CD14-positive monocyte (primary cell): ENCODE data around the gene SNCAIP. TPM values are rescaled to one million over a fixed set of nuclear protein-coding genes. Genes with fewer than 3 reads are reported as not detected.

Source experiments
- DNase-seq, 3 donors: peaks; one replicate each; pipeline ENCODE4 v3.0.0-alpha.2; 2011 to 2022
- H2AFZ ChIP-seq: 2 replicates; pipeline ENCODE4 v1.6.0; 2012; ENCODE audit warnings: mild to moderate bottlenecking, low read depth, low read length, inconsistent platforms; ENCODE audit not compliant: insufficient read depth, poor library complexity, severe bottlenecking
- H3K27ac ChIP-seq, 2 donors: 1 replicate in 1 of 2; 2 replicates in 1 of 2; pipeline ENCODE4 v1.5.1; 2012 to 2013; ENCODE audit warnings: low read length in 2 of 2, control low read depth in 1 of 2, inconsistent platforms in 1 of 2, low read depth in 1 of 2, mild to moderate bottlenecking in 1 of 2
- H3K27me3 ChIP-seq, 2 donors: one replicate each; pipeline versions ENCODE4 v1.6.0 to v1.6.1; 2011 to 2013; ENCODE audit warnings: low read length in 2 of 2; ENCODE audit not compliant: control insufficient read depth in 2 of 2, insufficient read depth in 2 of 2
- H3K36me3 ChIP-seq, 2 donors: replicated peaks in 1 of 2; 1 replicate in 1 of 2; 2 replicates in 1 of 2; pipeline versions ENCODE4 v1.5.1 to v1.6.1; 2012 to 2013; ENCODE audit warnings: low read length in 2 of 2, control low read depth in 1 of 2, inconsistent platforms in 1 of 2, mild to moderate bottlenecking in 1 of 2; ENCODE audit not compliant: insufficient read depth in 2 of 2, control insufficient read depth in 1 of 2
- H3K4me1 ChIP-seq, 2 donors: 1 replicate in 1 of 2; 2 replicates in 1 of 2; pipeline versions ENCODE4 v1.5.1 to v1.6.1; 2012 to 2013; ENCODE audit warnings: low read length in 2 of 2, control low read depth in 1 of 2, inconsistent platforms in 1 of 2, mild to moderate bottlenecking in 1 of 2, moderate library complexity in 1 of 2; ENCODE audit not compliant: insufficient read depth in 2 of 2, control insufficient read depth in 1 of 2
- H3K4me2 ChIP-seq: replicated peaks from 2 replicates; pipeline ENCODE3; 2012; ENCODE audit warnings: low read length, moderate library complexity, mild to moderate bottlenecking; ENCODE audit not compliant: poor library complexity, severe bottlenecking; ENCODE audit errors: extremely low read depth
- H3K4me3 ChIP-seq, 3 experiments: fragments of 200-600 bp in 1 of 3; sonication (generic) in 1 of 3; replicated peaks in 1 of 3; 1 replicate in 2 of 3; 2 replicates in 1 of 3; pipeline ENCODE4 v1.5.1; 2011 to 2013; ENCODE audit warnings: low read length in 3 of 3, mild to moderate bottlenecking in 3 of 3, control low read depth in 2 of 3, low read depth in 2 of 3, inconsistent platforms in 1 of 3, moderate library complexity in 1 of 3
- H3K79me2 ChIP-seq: 2 replicates; pipeline ENCODE4 v1.6.0; 2012; ENCODE audit warnings: mild to moderate bottlenecking, control low read depth, inconsistent platforms, low read length, moderate library complexity; ENCODE audit not compliant: insufficient read depth
- H3K9ac ChIP-seq: 2 replicates; pipeline ENCODE4 v1.6.0; 2017; ENCODE audit warnings: low read length, mild to moderate bottlenecking; ENCODE audit not compliant: insufficient read depth, poor library complexity, severe bottlenecking
- H3K9me3 ChIP-seq, 2 donors: replicated peaks in 1 of 2; 1 replicate in 1 of 2; 2 replicates in 1 of 2; pipeline versions ENCODE4 v1.5.1 to v1.6.1; 2012 to 2013; ENCODE audit warnings: low read length in 2 of 2, control low read depth in 1 of 2; ENCODE audit not compliant: control insufficient read depth in 1 of 2, insufficient read depth in 1 of 2
- H4K20me1 ChIP-seq: 2 replicates; pipeline ENCODE4 v1.6.0; 2012; ENCODE audit warnings: mild to moderate bottlenecking, low read length, control low read depth, moderate library complexity; ENCODE audit not compliant: insufficient read depth
- H3K27ac Mint-ChIP-seq, 7 donors: one replicate each; pipeline ENCODE4 v1.8.0; 2020; ENCODE audit warnings: mild to moderate bottlenecking in 7 of 7, mixed read lengths in 7 of 7, moderate library complexity in 6 of 7, inconsistent platforms in 2 of 7
- H3K27me3 Mint-ChIP-seq, 3 donors: one replicate each; pipeline ENCODE4 v1.8.0; 2021 to 2022; ENCODE audit warnings: low read depth in 3 of 3, mild to moderate bottlenecking in 3 of 3, mixed read lengths in 3 of 3, moderate library complexity in 3 of 3, inconsistent platforms in 1 of 3
- H3K36me3 Mint-ChIP-seq, 2 donors: one replicate each; pipeline ENCODE4 v1.8.0; 2020; ENCODE audit warnings: mixed read lengths in 2 of 2, inconsistent platforms in 1 of 2, mild to moderate bottlenecking in 1 of 2
- H3K4me1 Mint-ChIP-seq: one replicate; pipeline ENCODE4 v1.8.0; 2020; ENCODE audit warnings: mild to moderate bottlenecking, mixed read lengths
- H3K4me3 Mint-ChIP-seq, 2 donors: one replicate each; pipeline ENCODE4 v1.8.0; 2020; ENCODE audit warnings: mild to moderate bottlenecking in 2 of 2, mixed read lengths in 2 of 2, moderate library complexity in 1 of 2
- H3K9me3 Mint-ChIP-seq, 7 donors: one replicate each; pipeline ENCODE4 v1.8.0; 2020 to 2022; ENCODE audit warnings: mixed read lengths in 7 of 7, mild to moderate bottlenecking in 6 of 7, moderate library complexity in 6 of 7, inconsistent platforms in 2 of 7
- WGBS: methylation state at CpG from one replicate; pipeline ENCODE4 v1.1.5; 2013; ENCODE audit warnings: missing lambda C conversion rate; ENCODE audit not compliant: insufficient coverage; 5-methylcytosine and 5-hydroxymethylcytosine counted together
- intact Hi-C, 2 donors: fragments of 100-400 bp; cut with micrococcal nuclease; formaldehyde crosslinking; loops; one replicate each; pipeline versions ENCODE4 v1.15.0 to v1.15.1; 2023
- polyA plus RNA-seq, 3 donors: library from polyadenylated mRNA; depleted of rRNA in 1 of 3; unstranded in 2 of 3; stranded (reverse) in 1 of 3; fragments of 300-500 nt in 2 of 3; fragments of >200 nt in 1 of 3; fragmentation: Illumina TruSeq in 2 of 3; gene quantifications; 1 replicate in 2 of 3; 2 replicates in 1 of 3; pipeline ENCODE4 v1.2.3, GENCODE V29; 2012 to 2021
- TF ChIP-seq, protein P1 (sequence below): fragments of 200-600 bp; IDR thresholded peaks from one replicate; pipeline ENCODE4 v1.8.0; 2022; ENCODE audit warnings: antibody characterized with exemption, mild to moderate bottlenecking

The SNCAIP gene
- polyA plus RNA-seq, 3 donors = not detected

DNA sequence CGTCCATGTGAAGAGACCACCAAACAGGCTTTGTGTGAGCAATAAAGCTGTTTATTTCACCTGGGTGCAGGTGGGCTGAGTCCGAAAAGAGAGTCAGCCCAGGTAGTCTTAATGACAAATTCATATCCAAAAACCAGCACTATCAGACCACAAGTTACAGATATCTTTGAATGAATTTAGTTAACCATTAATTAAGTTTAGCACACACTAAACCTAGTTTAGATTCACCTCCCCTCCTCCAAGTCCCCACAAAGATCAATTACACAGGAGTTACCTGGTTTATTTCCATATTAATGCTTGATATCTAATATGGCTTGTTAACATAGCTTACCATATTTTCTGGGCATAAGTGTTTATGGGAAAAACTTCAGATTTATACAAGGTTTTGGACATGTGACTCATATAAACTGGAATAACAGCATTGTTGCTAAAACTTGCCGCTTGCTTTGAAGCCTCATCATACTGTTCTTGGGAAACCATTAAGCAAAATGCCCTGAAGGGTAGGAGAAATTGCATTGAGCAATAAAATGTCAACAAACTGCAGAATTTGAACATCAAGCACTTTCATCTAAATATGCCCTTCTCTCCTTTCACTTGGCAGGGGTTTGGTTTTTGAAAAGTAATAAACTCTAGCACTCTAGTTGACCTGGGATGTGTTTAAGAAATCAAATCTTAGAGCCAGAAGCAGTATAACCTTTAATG lies 166.9 kb downstream of the SNCAIP start:
- no peaks in the 10 kb centered on the region for H3K79me2 ChIP-seq
- TF ChIP-seq, protein P1, sequence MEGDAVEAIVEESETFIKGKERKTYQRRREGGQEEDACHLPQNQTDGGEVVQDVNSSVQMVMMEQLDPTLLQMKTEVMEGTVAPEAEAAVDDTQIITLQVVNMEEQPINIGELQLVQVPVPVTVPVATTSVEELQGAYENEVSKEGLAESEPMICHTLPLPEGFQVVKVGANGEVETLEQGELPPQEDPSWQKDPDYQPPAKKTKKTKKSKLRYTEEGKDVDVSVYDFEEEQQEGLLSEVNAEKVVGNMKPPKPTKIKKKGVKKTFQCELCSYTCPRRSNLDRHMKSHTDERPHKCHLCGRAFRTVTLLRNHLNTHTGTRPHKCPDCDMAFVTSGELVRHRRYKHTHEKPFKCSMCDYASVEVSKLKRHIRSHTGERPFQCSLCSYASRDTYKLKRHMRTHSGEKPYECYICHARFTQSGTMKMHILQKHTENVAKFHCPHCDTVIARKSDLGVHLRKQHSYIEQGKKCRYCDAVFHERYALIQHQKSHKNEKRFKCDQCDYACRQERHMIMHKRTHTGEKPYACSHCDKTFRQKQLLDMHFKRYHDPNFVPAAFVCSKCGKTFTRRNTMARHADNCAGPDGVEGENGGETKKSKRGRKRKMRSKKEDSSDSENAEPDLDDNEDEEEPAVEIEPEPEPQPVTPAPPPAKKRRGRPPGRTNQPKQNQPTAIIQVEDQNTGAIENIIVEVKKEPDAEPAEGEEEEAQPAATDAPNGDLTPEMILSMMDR = no peak
- 100% methylated on average over 1 of the region's 3 CpGs for WGBS
- H3K4me2 ChIP-seq = no peak overlapping the region
- intact Hi-C loops = no loop called here
- no peak overlapping the region for H3K4me3 Mint-ChIP-seq
- H3K9me3 Mint-ChIP-seq = peaks cover 0 to 9% (median 4%) of the 10 kb centered on the region in 7 donors
- H3K4me3 ChIP-seq = no peak overlapping the region
- H3K9ac ChIP-seq = no peak overlapping the region
- no peaks in the 10 kb centered on the region for H3K4me1 Mint-ChIP-seq
- no peaks in the 10 kb centered on the region for H3K27me3 ChIP-seq
- peaks cover 0 to 6% (median 2%) of the 10 kb centered on the region in 3 donors for H3K27me3 Mint-ChIP-seq
- no peak for DNase-seq
- H3K9me3 ChIP-seq = no peaks in the 10 kb centered on the region
- H3K4me1 ChIP-seq = no peaks in the 10 kb centered on the region
- no peaks in the 10 kb centered on the region for H3K36me3 Mint-ChIP-seq
- H4K20me1 ChIP-seq = no peaks in the 10 kb centered on the region
- H2AFZ ChIP-seq = no peak overlapping the region
- H3K27ac ChIP-seq = no peak overlapping the region
- no peaks in the 10 kb centered on the region for H3K36me3 ChIP-seq
- no peak overlapping the region for H3K27ac Mint-ChIP-seq

DNA sequence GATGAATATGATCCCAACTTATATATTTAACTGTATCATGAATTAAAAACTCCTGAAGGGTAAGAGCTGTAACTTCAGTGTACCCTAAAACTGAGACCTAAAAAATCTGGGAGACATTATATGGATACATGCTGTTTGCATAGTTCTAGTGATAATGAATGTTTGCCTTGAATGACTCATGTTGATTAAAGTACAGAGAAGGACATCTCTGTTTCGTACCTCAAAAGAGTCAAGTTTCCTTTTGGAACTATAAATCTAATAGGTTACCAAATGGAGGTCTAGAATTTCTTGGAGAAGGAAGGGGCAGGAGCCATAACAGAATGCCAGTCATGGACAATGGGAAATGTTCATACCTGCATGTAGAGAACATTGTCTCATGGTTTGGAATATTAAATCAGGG lies 168.1 kb downstream of the SNCAIP start:
- H3K4me1 Mint-ChIP-seq = no peaks in the 10 kb centered on the region
- no peak overlapping the region for H3K4me3 Mint-ChIP-seq
- TF ChIP-seq, protein P1 = no peak
- intact Hi-C loops = no loop called here
- H3K4me1 ChIP-seq = no peaks in the 10 kb centered on the region
- no peaks in the 10 kb centered on the region for H3K79me2 ChIP-seq
- no peaks in the 10 kb centered on the region for H3K9me3 ChIP-seq
- peaks cover 0 to 9% (median 4%) of the 10 kb centered on the region in 7 donors for H3K9me3 Mint-ChIP-seq
- H3K4me2 ChIP-seq = no peak overlapping the region
- H3K27me3 ChIP-seq = no peaks in the 10 kb centered on the region
- H3K36me3 Mint-ChIP-seq = no peaks in the 10 kb centered on the region
- no peak overlapping the region for H2AFZ ChIP-seq
- peaks cover 0 to 6% (median 2%) of the 10 kb centered on the region in 3 donors for H3K27me3 Mint-ChIP-seq
- H3K27ac ChIP-seq = no peak overlapping the region
- H3K27ac Mint-ChIP-seq = no peak overlapping the region
- H3K36me3 ChIP-seq = no peaks in the 10 kb centered on the region
- whole genome bisulfite sequencing = 100% methylated on average over 1 of the region's 1 CpG
- DNase-seq = no peak
- no peak overlapping the region for H3K9ac ChIP-seq
- no peaks in the 10 kb centered on the region for H4K20me1 ChIP-seq
- no peak overlapping the region for H3K4me3 ChIP-seq
